SH-SY5Y (cell line): ENCODE results near the gene KASH5.

Source experiments
- GATA2 ChIP-seq: IDR thresholded peaks from 2 replicates; pipeline ENCODE4 v1.6.1; 2011; ENCODE audit warnings: mild to moderate bottlenecking, low read depth, low read length
- GATA3 ChIP-seq: IDR thresholded peaks from 2 replicates; pipeline ENCODE4 v1.6.1; 2011; ENCODE audit warnings: low read depth, mild to moderate bottlenecking, low read length, moderate library complexity

DNA sequence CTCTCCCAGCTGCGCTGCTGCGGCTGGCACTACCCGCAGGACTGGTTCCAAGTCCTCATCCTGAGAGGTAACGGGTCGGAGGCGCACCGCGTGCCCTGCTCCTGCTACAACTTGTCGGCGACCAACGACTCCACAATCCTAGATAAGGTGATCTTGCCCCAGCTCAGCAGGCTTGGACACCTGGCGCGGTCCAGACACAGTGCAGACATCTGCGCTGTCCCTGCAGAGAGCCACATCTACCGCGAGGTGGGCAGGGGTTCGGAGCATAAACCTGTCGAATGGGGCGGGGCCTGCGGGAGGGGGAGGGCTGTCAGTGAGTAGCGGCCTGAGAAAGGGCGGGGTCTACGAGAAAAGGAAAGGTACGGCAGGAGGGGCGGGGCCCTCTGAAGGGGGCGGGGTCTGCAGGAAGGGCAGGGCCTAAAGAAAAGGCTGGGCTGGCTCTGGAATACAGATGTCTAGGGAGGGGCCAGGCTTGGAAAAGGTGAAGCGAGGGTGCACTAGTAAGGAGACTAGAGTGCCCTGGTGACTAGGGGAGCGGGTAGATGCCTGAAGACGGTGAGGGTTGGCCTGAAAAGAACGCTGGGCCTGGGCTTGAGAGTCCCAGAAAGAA is 49.3 kb upstream of the KASH5 start:
- TF ChIP-seq GATA3, result no peak
- TF ChIP-seq GATA2, result no peak
